GM18511 (cell line): ENCODE results near the gene CPA3.

Experiments used
- ATAC-seq: cut with Tn5 transposase; IDR thresholded peaks from one replicate; pipeline ENCODE4 v1.9.1; 2021; ENCODE audit warnings: mild to moderate bottlenecking, moderate library complexity; ENCODE audit not compliant: unreplicated experiment

CPA3 gene

GRCh38 chr3:148865049-148865448, at the start of gene CPA3:
Gene CPA3 (plus strand): TSS chr3:148865296. CDS start chr3:148865308, 12 bp downstream.
- ATAC-seq: no peak

GRCh38 chr3:148815316-148816110, 49.6 kb upstream of the CPA3 start:
- no peak for ATAC-seq

- no peak for ATAC-seq
Measured at GRCh38 chr3:148816427-148816826, 48.7 kb upstream of the CPA3 start.

- no peak for ATAC-seq
Measured at GRCh38 chr3:148816981-148817525, 48.0 kb upstream of the CPA3 start.

GRCh38 chr3:148820361-148821245, 44.5 kb upstream of the CPA3 start:
- no peak for ATAC-seq

- ATAC-seq: no peak
Measured at GRCh38 chr3:148823026-148823425, 42.1 kb upstream of the CPA3 start.

- ATAC-seq: no peak
Measured at GRCh38 chr3:148825476-148825875, 39.6 kb upstream of the CPA3 start.

GRCh38 chr3:148827585-148827984, 37.5 kb upstream of the CPA3 start, which contains the start of gene CPB1:
Gene CPB1 (plus strand): TSS chr3:148827811. CDS start chr3:148827824, 13 bp downstream.
- no peak for ATAC-seq

GRCh38 chr3:148828136-148828690, 36.9 kb upstream of the CPA3 start:
- no peak for ATAC-seq

- ATAC-seq: no peak
Measured at GRCh38 chr3:148829926-148830325, 35.2 kb upstream of the CPA3 start.

- no peak for ATAC-seq
Measured at GRCh38 chr3:148833223-148833622, 31.9 kb upstream of the CPA3 start.

GRCh38 chr3:148839805-148840204, 25.3 kb upstream of the CPA3 start:
- ATAC-seq: peak; percentile 78

- no peak for ATAC-seq
Measured at GRCh38 chr3:148840451-148840850, 24.6 kb upstream of the CPA3 start.

- no peak for ATAC-seq
Measured at GRCh38 chr3:148845756-148846395, 19.2 kb upstream of the CPA3 start.

- no peak for ATAC-seq
Measured at GRCh38 chr3:148847351-148847750, 17.7 kb upstream of the CPA3 start.

GRCh38 chr3:148848410-148848809, 16.7 kb upstream of the CPA3 start:
- ATAC-seq: no peak

GRCh38 chr3:148852271-148852992, 12.7 kb upstream of the CPA3 start:
- ATAC-seq: no peak

GRCh38 chr3:148853076-148853475, 12.0 kb upstream of the CPA3 start:
- no peak for ATAC-seq

GRCh38 chr3:148854061-148854460, 11.0 kb upstream of the CPA3 start:
- no peak for ATAC-seq

- no peak for ATAC-seq
Measured at GRCh38 chr3:148856384-148856783, 8.7 kb upstream of the CPA3 start.
